HUDEP-2 (cell line): ENCODE data around the gene ELOVL2.
"Not testable (repeated sequence)": the region's sequence is repeated elsewhere in the genome, so short reads cannot be mapped to it uniquely, and the experiment has no call there.

ENCODE experiments used
- DNase-seq, 76 experiments: peaks; one replicate each; lab custom pipeline; 2025; ENCODE audit not compliant: unreplicated experiment in 76 of 76; lab: John Stamatoyannopoulos, UW

ELOVL2 gene

DNA sequence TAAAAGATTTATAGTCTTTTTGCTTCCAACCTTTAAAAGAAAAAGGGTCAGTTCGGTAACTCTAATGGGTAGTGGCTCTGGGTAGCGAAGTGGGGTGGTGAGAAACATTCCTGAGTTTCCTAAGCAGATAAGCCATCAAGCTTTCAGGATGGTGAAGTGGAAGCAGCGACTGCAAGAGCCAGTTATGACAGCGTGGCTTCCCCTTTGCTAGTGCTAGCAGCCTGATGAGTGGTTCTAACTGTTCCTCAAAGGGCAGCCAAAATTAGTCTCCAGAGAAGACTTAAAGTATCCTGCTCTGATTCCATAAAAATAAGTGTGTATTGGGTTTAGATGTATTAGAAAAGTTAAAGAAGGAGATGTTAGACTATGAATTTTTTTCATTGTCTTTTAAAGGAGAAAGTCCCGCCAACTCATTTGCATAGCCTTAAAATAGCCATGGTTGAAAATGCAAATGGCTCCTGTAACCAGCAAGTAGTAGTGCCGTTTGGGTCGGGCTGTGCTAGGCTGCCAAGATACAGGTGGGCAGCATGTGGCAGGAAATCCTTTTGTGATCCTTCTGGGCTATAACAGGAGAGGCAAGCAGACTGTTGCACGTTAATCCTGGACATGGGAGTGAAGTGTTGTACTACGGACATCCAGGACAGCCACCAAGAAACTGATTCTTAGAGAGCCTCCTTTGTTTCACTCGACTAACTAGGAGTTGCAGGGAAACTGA, 18.0 kb downstream of the ELOVL2 start:
- no peak for DNase-seq

DNA sequence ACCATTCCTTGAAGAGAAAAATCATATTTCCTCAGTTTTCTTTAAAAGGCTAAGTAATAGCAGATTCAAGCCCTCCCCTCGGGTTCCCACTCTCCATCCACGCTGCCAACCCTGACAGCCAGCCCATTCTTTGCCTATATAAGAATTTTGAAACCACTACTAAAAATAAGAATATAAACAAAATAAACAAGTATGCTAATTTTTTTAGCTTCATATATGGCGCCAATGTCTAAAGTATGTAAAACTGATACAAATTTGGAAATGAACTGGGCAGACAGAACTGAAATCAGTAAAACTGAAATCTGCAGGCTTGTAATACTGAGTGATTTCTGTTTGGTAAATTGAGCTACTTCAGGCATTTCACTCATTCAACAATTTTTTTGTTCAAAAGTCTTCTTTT, 19.0 kb downstream of the ELOVL2 start:
- no peak for DNase-seq

DNA sequence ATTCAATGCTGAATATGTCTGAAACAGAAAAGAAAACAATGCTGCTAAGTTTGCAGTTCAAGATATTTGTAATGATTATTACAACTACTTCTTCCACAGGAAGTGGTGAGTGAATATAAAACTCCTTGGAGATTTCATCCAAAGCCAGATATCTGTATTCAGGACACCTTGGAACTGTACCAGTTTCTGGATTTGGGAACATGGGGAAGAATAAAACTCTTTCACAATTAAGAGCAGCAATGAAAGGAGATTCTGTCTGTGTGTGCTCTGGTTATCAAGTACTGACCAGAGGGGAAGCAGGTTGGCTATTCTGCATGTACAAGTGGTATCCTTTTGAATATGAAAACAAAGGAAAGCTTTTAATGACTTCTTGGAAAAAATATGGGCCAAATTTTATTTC, 21.1 kb downstream of the ELOVL2 start:
- DNase-seq: no peak

DNA sequence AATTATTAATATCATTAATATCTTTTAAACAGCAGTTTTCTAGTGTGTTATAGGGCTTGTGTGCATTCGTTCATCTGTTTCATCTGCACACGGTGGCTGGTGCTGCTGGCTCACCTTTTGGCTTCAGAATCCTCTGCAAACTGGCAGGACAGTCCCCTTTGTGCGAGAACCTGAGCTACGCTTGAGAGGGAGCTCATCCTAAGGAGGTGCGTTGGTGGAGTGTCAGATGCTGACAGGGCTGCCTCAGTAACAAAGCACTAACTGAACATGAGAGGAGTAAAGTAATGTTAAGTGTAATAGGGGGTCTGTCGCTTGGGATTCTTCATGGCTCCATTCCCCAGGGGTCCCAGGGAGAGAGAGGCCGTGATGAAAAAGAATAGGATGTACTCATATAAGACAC, 22.4 kb downstream of the ELOVL2 start:
- DNase-seq: no peak

DNA sequence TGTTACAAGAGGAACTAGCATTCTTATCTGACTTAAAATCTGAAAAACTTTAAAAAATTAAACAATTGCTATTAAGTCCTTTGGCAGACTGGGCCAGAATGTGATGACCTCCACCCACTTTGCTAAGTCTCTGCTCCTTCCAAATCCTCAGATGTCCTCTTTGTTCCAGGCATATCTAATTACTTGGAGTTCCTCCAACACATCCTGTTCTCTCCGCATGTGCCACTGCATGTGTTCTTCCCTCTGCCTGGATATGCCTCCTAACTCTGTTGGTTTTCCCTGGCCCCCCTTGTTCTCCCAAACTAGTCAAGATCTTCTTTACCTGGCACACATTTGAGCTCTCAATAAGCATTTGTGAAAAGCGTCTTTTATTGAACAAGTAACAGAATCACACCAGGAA, 23.1 kb downstream of the ELOVL2 start:
- no peak for DNase-seq

DNA sequence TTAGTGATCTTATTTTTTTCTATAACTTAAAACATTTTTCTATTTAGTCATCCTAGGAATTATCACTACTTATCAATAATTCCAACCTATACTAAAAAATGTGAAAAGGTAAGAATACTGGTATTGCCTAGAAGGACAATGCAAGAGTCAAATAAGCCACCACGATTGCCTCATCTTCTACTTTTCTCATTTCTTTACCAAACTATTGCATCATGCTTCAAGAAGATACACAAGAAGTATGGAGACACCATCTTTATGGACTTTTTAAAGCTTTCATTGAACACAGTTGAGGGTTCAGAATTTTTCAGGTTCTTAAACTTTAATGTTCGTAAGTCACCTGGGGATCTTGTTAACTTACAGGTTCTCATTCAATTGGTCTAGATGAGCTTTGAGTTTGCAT, 25.9 kb downstream of the ELOVL2 start:
- DNase-seq: no peak

DNA sequence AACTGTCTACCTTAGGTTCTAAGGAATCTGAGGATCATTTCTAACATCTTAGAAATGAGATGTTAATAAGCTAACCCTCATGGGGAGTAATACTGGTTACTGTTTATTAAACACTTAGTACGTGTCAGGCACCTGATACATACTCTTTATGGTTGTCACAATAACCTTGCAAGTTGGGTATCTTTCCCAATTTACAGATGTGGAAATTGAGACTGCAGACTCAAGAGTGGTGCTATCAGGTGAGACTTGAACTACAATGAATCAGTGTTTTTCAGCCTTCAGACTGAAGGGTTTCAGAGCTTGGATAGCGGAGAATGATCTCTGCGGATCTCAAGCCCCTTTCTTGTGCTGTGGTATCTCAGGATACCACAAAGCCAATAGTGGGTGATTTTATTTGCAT, 27.0 kb downstream of the ELOVL2 start:
- no peak for DNase-seq

DNA sequence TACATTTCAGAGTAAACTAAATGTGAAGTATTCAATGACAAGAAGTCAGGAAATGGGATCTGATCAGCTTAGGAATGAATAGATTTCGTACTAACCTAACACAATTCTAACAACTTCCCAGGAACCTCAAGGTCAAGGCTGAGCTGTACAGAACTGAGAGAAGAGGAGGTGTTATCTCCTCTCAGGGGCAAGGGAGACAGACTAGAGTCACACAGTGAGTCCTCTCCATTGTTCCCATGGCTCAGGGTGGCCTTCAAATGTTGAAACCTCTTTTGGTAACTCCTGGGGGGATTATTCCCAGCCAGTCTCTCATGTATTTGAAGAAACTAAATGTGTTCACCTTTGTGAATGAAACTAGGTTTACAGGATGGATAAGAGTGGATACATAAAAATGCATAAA, 27.7 kb downstream of the ELOVL2 start:
- no peak for DNase-seq

DNA sequence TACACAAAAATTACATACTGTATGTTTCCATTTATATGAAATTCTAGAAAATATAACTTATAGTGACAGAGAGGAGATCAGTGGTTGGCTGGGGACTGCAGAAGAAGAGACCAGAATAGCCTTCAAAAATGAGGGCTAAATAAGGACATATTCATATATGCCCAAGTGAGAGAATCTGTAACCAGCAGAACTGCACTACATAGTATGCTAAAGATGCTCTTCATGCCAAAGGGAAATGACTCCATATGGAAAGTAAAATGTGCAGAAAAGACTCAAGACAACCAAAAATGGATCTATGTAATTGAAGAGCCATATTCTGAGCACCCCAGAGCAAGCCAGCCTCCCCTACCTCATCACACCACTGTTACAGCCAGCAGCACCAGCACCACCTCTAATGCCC, 29.0 kb downstream of the ELOVL2 start:
- DNase-seq: no peak

DNA sequence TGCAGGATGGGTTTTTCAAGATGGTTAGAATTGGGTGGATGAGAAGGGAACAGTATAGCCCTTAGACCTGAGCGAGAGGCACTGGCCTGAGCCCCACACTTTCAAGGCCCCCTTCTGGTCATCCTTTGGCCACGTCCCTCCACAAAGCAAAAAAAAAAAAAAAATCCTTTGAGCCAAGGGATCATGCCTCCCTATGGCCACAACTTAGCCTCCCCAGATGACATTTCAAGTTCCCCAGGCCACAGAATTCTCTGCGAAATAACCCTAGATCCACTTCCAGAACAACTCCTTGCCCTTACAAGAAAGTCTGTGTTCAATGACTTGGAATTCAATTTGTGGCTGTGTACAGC, 30.4 kb downstream of the ELOVL2 start:
- no peak for DNase-seq

DNA sequence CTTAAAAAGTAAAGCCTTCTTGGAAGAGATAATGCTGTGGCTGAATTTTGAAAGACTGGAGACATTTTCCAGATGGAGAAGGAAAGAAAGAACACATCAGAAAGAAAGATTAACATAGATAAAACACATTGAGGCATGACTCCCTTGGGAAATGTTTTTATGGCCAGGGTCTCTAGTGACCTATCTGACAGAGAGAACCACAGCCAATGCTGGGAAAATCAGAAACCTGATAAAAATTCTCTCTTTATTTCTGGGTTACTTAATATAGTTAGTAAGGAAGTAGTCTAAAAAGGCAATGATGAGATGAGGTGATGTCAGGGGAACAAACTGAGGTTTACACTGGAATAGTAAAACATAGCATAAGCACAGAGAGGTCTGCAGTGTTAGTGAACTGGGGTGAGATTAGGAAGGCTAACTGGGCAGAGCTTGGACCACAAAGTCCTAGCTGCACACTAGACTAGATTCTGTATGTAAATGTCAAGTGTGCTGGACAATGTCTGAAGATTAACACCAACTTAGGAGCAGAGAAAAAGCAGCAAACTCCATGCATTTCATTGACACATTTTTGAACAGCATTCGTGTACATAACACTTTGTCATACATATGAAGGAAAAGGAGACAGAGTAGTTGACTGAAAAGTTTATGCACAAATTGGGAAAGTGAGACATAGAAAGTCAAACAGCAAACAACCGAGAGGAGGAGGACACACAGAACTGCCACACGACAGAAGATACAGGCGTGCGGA, 31.0 kb downstream of the ELOVL2 start:
- DNase-seq: no peak

DNA sequence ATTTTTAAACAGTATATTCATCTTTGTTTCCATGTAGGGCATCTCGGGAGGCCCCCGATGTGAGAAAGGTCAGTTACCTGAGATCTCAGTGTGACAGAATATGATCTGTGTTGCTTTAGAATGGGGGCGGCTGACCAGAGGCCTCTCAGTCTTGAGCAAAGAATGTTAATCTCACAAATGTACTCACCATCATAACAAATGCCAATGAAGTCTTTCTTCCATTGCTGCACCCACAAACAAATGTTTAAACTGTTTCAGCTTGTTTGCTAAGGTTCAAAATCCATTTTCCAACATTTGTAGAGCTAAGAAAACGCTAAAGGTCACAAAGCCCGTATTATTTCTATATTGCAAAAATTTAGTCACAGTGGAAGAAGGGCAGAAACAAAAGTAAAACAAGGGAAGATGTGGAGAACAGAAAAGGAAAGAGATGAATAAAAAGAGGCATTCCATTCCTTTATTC, 31.8 kb downstream of the ELOVL2 start:
- DNase-seq: no peak

DNA sequence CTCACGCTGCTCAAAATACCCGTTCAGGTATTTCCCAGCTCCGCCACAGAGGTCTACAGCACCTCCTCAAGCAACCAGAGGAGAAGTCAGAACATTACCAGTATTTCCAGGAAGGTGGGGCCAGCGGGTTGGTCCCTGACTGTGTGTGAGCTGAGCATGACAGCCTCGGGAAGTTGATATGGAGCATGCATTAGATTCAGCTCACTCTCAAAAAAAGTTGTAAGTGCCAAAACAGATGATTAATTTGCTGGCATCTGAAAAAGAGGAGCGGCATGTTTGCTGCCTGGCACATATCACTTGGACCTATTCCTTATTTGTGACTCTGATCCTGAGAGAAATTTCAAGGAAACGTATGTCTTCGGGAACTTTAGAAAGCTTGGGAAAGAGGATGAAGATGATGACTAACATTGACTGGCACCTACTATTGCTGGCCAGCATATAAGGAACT, 32.3 kb downstream of the ELOVL2 start:
- DNase-seq: peak in 1 of 76 experiments; percentile 15

DNA sequence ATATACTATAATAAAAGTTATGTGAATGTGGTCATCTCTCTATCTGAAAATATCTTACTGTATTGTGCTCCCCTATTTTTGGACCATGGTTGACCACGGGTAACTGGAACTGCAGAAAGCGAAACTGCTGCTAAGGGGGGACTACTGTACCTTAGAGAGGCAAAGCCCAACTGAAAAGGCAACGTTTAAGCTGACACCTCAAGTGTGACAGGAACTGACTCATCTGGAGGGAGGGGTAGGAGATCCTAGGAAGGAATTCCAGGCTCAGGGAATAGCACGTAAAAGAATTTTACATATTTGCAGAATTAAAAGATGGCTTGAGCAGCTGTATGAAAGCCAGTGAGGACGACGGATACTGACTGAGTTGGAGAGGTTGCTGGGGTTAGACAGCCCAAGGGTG, 34.8 kb downstream of the ELOVL2 start:
- no peak for DNase-seq

DNA sequence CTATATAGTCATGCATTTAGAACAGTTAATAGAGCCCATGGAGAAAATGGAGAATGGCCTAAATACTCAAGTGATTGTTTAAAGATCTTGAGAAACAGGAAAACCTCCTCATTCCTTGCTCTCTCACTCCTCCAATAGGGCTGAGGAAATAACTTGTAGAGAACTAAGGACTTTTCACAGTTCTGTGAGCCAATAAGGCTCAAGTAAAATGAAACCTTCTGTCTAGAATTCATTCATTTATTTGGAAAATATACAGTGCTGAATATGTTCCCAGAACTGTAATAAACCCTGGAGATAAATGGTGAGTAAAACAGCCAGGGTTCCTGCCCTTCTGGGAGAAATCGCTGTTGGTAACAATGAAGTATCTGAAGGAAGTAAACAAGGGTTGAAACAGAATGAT, 35.3 kb downstream of the ELOVL2 start:
- DNase-seq: no peak

DNA sequence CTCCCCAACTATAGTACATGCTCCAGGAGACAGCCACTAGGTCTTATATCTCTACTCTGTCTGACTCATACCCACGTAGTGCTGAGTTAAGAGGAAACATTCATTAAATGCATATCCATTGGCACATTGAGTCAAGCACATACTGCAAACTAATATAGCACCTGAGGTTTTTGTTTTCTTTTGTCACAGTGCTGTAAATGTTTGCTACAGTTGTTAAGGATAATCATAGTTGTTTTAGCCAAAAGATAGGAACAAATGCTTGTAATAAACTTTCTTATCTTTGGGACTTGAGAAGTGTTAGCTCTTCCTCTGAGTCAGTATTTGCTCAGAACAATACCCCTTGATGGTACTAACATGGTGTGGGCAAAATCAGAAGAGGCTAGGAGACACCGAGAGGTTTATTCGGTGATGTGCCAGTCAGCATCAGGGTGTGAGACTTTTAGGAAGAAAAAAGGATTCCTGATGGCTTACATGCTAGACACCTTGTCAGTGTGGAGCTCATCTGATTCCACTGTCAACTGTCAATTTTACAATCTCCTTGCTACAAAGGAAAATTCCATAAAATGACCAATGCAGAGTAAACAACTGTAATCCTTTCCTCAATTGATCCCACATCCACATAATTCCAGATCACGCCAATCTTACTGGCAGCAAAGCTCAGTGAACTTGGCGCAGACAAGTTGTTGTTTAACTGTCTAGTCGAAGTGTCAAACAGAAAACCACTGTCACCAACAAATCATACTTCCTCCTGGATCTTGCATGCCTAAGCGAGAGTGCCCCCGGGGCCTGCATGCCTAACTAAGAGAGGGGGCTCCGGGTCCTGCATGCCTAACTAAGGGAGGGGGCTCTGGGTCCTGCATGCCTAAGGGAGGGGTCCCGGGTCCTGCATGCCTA, 36.1 kb downstream of the ELOVL2 start:
- peak in 1 of 76 experiments; percentile 20 for DNase-seq

DNA sequence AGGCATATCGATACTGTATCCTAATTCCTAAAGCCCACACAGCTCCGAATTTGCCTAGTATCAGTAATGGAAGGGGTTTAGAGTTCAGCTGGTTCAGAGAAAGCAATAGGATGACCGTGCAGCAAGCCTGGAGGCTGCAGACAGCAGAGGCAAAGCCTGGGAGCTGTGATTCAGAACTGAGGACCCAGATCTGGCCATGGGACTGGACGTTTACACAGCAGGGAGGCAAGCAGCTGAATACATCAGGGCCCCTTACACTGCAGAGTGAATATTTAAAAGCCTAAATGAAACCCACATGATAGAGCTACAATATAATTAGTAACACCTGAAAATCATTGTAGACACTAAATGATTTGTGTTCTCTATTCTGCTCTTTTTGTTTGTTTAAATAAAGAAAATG, 38.0 kb downstream of the ELOVL2 start:
- DNase-seq: no peak

DNA sequence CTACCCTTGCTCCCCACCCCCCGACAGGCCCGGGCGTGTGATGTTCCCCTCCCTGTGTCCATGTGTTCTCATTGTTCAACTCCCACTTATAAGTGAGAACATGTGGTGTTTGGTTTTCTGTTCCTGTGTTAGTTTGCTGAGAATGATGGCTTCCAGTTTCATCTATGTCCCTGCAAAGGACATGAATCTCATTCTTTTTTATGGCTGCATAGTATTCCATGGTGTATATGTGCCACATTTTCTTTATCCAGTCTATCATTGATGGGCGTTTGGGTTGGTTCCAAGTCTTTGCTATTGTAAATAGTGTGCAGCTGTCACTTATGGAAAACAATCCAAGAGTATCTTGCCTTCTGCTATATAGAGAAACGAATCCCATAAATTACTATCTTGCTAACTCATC, 40.8 kb downstream of the ELOVL2 start:
- DNase-seq: not testable (repeated sequence)

DNA sequence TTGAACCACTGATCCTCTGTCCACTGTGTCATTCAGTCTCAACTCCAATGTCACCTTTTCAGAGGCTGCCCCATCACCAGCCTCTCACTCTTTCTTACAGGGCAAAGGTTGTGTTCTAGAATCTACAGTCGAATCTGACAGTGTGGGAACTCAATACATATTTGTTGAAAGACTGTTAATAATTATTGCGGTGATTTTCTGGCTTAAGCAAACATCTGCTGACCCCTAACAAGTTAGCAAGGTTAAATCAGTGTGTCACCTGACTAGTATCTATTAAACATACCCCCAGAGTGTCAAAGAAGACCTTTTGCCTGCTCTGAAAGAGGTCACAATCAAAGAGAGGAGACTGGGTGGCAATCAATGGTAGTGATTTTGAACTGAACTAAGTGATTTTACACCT, 41.9 kb downstream of the ELOVL2 start:
- DNase-seq: no peak

DNA sequence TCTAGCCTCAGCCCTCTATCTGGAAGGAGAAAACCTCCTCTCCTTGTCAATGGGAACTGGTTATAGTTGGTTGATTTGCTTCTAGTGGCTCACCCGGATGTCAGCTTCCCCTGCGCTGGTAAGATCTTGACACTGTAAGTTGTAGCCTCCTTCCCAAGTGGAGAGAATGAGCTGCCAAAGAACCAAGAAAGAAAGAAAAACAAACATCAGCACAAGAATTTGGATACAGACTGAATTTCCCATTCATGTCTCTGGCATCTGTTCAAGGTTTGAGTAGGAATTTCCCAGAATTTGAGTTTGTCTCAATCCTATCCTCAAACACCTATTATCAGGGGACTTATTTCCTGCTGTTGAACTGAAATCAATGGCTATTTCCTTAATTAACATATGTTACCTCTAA, 44.1 kb downstream of the ELOVL2 start:
- DNase-seq: no peak

DNA sequence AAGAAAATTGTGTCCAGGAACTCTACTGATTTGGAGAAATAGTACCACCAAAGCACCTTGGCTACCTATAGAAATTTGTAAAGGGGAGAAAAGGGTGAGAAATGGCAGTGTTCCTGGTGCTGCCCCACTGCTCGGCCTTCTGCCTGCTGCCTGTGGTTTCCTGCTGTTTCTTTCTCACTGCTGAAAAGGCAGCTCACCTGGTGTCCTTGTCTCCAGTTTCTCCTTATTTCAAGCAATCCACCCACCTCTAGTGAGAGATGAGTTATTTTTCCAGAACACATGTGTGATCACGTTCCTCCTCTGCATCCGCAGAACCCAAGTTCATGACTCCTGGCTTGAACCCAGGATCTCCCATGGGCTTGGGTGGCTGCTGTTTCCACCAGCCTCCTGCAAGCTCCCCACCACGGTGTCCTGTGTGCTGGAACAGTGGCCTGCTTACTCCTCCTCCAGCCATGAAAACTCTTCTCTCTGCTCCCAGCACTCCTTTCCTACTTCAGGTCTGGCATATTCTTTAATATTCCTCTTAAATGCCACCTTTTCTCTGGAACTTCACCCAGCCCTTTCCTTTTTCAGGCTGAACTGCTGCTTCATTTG, 48.9 kb downstream of the ELOVL2 start:
- DNase-seq: no peak
